A204.1 (cell line): ENCODE results near the gene WDR43.

ENCODE experiments used
- FAIRE-seq: peaks from 2 replicates; lab custom pipeline; 2012; peaks lifted over from hg19 to GRCh38; lab: Jason Lieb, UNC

WDR43 gene

DNA sequence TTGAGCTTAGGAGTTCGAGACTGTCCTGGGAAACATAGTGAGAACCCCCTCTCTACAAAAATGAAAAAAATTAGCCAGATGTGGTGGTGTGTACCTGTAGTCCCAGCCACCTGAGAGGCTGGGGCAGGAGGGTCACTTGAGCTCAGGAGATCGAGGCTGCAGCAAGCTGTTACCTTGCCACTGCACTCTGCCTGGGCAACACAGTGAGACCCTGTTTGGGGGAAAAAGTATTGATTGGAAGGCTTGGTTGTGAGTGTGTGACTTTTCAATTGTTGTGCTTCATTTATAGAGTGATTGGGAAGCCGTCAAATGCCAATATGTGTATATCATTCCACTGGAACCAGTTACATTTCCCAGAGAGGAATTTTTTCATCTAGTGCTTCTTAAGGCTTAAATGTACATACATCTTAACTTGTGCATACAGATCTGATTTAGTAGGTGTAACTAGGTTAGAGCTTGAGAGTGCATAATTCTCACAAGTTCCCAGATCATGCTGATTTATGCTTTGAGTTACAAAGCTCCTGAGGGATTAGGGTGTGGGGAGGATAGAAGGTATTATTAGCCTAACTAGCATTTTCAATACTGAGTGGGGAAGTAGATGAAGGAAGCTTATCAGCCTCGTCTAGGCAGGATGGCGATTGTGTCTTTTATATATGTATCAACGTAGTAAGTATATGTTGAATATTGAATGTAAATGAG is 15.3 kb downstream of the WDR43 start:
- FAIRE-seq: no peak

- no peak for FAIRE-seq
Measured at GRCh38 chr2:28915939-28916338, 21.5 kb downstream of the WDR43 start.

DNA sequence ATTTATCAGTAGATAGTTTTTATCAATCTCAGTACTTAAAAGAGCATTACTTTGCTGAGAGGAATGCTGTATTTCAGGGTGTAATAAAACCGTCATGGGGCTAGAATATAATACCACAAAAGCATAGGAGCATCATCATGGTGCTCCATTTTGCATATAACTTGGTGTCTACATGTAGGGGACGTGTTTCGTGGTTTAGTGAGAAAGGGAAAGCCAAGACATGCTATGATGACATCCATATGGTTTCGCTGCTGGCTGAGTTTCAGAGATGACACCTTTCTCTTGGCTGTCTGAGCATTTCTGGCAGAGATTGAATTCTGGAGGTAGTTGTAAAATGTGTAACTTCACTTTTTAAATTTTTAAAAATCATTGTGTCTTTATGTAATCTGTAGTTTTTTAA is 32.4 kb downstream of the WDR43 start:
- FAIRE-seq: no peak

DNA sequence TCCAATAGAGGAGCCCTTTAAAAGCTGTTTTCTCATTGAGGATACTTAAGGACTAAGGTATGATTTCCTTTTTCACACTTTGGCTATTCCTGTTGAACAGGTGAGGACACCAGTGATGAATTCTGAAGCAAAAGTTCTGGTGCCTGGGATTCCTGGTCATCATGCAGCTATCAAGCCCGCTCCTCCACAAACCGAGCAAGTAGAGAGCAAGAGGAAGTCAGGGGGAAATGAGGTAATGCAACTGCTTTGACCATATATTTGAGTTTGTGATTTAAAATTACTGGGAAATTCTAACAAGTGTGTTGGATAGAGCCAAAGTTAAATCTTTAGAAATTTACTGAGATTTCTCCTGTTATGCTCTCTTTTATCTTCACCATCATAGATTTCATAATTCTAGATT is 33.0 kb downstream of the WDR43 start:
- no peak for FAIRE-seq

DNA sequence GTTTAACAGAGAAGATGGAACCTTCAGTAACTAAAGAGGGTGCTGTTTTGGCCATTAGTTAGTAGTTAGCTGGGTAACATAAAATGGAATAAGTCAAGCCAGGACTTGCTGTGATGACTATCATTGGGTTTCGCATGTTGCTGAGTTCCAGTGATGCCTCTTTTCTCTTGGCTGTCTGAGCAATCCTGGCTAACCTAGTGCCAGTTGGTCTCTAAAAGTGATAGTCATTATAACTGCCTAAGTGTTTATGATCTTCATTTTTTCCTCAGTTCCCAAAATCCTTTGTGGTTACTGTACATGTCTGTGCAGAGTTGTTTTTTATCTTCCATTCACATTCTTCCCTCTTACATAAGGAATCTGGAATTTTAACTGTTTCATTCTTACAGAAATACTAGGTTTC is 33.4 kb downstream of the WDR43 start:
- no peak for FAIRE-seq

- FAIRE-seq: no peak
Measured at GRCh38 chr2:28929581-28929980, 35.1 kb downstream of the WDR43 start.

GRCh38 chr2:28930205-28930604 is 35.7 kb downstream of the WDR43 start:
- no peak for FAIRE-seq

GRCh38 chr2:28934769-28935168 is 40.3 kb downstream of the WDR43 start:
- FAIRE-seq: no peak

DNA sequence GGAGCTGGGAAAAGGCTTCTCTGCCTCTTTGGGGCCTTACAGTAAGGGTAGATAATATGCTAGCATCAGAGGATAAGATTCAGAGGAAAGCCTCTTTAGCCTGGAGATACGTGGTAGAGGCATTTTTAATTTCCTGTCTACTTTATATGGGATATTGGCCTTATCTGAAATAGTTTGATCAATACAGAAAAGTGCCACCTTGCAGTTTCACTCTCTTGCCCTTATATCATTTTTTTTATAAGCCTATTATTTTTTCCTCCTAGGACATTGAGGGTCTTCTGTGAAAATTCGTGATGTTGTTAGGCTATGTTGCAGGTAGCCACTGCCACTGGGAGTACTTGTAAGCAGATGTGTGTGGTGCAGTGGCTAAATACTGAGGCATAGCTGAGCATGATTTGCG is 46.5 kb downstream of the WDR43 start:
- FAIRE-seq: no peak

DNA sequence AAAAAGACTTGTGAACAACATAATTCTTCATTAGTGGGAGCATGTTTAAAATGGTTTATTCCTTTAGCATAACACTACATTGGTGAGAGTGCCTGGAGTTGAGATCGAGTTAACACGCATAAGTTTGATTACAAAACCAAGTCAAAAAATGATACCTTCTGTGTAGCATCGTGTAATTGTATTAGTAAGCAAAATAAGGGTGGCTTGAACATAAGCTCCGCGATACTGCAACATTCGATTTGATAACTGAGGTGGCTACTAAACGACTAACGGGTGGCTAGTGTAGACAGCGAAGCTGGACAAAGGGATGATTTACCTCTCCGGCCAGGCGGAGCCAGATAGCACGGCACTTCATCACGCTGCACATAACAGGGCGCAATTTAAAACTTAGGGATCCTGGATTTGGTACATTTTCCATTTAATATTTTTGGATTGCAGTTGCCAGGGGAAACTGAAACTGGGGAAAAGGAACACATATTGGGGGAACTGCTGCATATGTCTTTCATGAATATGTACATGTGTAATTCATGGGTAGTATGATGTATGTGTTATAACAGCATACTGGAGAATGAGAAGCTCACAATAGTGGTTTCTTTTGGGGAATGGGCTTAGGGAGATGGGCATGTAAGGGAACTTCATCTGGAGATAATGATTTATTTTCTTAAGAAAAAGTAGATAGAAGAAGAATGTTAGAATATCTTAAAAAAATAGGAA is 50.2 kb downstream of the WDR43 start:
- FAIRE-seq: no peak

- FAIRE-seq: no peak
Measured at GRCh38 chr2:28948160-28948559, 53.7 kb downstream of the WDR43 start.

GRCh38 chr2:28949190-28949589 is 54.7 kb downstream of the WDR43 start:
- no peak for FAIRE-seq

DNA sequence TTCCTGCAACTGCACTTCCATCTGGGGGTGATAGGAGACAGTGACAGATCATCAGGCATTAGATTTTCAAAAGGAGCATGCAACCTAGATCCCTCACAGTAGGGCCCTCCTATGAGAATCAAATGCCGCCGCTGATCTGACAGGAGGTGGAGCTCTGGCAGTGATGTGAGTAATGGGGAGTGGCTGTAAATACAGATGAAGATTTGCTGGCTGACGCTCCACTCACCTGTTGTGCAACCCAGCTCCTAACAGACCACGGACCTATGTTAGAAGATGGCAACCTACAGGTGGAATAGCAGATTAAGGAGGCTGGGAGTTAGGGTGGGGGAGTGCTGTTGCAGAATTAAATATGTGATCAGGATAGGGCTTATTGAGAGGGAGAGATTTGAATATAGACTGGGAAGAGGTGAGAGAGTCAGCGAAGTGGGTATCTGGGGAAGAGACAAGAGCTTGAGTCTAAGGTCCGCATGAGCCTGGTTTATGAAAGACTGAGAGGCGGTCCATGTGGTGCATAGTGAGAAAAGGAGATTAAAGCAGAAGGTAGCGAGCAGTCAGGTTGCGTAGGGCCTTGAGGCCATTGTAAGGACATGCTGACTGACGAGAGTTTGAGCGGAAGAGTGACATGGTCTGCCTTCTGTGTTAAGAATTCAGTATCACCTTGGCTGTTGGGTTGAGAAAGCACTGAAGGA is 55.3 kb downstream of the WDR43 start:
- no peak for FAIRE-seq

- no peak for FAIRE-seq
Measured at GRCh38 chr2:28950941-28951630, 56.6 kb downstream of the WDR43 start.

- no peak for FAIRE-seq
Measured at GRCh38 chr2:28951910-28952835, 57.7 kb downstream of the WDR43 start.

DNA sequence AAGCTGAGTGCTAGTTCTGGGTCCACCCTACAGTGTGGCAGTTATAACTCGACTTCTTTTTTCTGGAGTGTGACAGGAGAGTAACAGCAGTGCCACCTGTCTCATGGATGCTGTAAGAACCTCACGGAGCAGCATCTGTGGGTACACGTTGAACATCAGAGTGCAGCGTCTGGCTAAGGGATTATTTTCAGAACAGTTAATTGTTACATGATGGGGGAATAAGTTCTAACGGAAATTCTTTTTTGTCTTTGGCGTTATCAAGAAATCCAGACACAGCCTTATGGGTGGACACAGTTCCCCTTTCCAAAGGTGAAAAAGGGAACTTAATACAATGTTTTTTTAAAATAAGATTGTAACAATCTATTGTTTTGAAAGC is 58.4 kb downstream of the WDR43 start:
- FAIRE-seq: no peak

DNA sequence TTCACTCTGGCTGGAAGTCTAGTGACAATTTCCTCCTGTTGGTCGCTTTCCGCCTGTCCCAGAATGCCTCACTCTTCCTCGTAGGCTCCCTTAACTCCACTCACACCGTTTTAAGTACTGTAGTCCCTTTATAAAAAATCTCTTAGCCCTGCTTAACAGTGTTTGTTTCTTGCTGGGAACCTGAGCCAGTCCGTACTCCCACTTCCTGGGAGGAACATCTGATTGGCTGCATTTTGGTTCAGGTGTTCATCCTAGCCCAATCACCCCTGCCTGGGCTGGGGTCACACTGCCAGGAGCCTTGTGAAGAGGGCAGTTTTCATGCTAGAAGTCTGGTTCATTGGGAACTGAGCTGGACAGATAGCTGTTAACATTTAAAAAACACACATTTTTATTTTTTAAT is 61.0 kb downstream of the WDR43 start:
- FAIRE-seq: no peak

DNA sequence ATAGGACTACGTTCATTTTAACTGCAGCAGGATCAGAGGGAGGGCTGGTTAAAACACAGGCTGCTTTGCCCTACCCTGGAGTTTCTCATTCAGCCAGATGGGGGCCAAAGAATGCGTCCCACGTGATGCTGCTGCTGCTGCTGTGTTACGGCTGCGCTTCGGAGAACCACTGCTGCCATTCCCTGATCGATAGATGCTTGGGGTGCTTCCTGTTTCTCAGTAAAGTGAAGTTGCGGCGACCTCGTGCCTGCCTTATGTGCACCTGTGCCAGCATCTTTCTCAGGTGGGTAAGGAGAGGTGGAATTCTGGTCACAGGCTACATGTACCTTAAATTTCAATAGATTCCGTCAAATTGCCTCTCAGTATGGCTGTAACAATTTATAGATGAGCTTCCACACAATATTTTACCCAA is 62.0 kb downstream of the WDR43 start:
- no peak for FAIRE-seq

GRCh38 chr2:28956890-28957289 is 62.4 kb downstream of the WDR43 start:
- FAIRE-seq: peak; percentile 19

GRCh38 chr2:28958689-28959088 is 64.2 kb downstream of the WDR43 start:
- peak; percentile 90 for FAIRE-seq

DNA sequence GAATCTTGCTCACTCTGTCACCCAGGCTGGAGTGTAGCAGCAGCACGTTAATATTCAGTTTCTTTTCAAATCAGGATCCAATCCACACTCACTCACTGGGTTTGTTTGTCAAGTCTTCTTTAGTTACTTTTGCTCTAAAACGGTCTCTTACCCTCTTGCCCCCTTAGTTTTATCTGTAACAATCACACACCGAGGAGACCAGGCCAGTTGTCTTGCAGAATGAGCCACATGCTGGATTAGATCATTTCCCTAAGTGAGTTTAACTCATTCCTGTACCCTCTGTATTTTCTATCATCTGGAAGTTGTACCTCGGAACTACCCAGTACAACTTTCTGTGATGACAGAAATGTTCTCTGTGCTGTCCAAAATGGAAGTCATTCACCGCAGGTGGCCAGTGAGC is 65.9 kb downstream of the WDR43 start:
- no peak for FAIRE-seq

- no peak for FAIRE-seq
Measured at GRCh38 chr2:28962505-28962904, 68.0 kb downstream of the WDR43 start.
